Cardiac muscle cell (in vitro differentiated cells and primary cell): Measurements from ENCODE around the gene TRPT1. TPM values are rescaled to one million over a fixed set of nuclear protein-coding genes. Genes with fewer than 3 reads are reported as not detected.

Experiments used
- DNase-seq, 2 donors: peaks; one replicate each; pipeline versions ENCODE4 v3.0.0 to v3.0.0-alpha.2; 2010 to 2017; ENCODE audit warnings: low read depth in 1 of 2, low spot score in 1 of 2
- H3K27ac ChIP-seq: fragments of 200-600 bp; sonication (generic); 2 replicates; pipeline ENCODE4 v1.5.1; 2016
- H3K27me3 ChIP-seq: fragments of 200-600 bp; sonication (generic); 2 replicates; pipeline ENCODE4 v1.6.0; 2016; ENCODE audit warnings: control low read depth
- H3K36me3 ChIP-seq: fragments of 200-600 bp; sonication (generic); 2 replicates; pipeline ENCODE4 v1.5.1; 2016; ENCODE audit warnings: control low read depth
- H3K4me1 ChIP-seq: fragments of 200-600 bp; sonication (generic); 2 replicates; pipeline ENCODE4 v1.8.1; 2017; ENCODE audit warnings: low read depth, mild to moderate bottlenecking, mixed run types
- H3K4me3 ChIP-seq: fragments of 200-600 bp; sonication (generic); 2 replicates; pipeline ENCODE4 v1.5.1; 2016; ENCODE audit warnings: mild to moderate bottlenecking
- H3K9me3 ChIP-seq: fragments of 200-600 bp; sonication (generic); 2 replicates; pipeline ENCODE4 v1.5.1; 2017; ENCODE audit warnings: low read depth, mild to moderate bottlenecking, control low read depth
- polyA plus RNA-seq: library from polyadenylated mRNA; unstranded; fragments of >200 nt; fragmentation: Nextera tagmentation; extraction: Ambion mirVana; gene quantifications from 2 replicates; pipeline ENCODE4 v1.2.1, GENCODE V29; 2016
- total RNA-seq: library from RNA; depleted of rRNA; stranded (reverse); fragments of >200 nt; gene quantifications from 2 replicates; pipeline ENCODE4 v1.2.3, GENCODE V29; 2016
- TF ChIP-seq, protein P1 (sequence below): IDR thresholded peaks from 2 replicates; pipeline ENCODE4 v1.5.1; 2012; ENCODE audit warnings: low read depth, mild to moderate bottlenecking, low read length

Gene TRPT1
- total and polyA plus RNA-seq, 2 experiments from 2014 or later: 117 to 161 TPM

DNA sequence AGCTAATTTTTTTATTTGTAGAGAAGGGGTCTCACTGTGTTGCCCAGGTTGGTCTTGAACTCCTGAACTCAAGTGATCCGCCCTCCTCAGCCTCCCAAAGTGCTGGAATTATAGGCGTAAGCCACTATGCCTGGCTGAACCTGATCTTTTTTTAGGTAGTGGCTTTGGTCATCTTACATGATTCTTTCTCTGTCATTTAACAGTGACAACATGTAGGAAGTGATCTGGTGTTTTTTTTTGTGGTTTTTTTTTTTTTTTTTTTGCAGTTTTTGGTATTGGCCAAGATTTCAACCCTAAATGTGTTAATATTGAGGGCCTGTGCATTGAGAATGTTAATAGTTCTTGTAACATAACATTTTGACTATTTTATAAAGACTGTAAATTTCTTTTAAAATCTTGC, 27.5 kb downstream of the TRPT1 start:
- H3K36me3 ChIP-seq: peaks cover 80% of the 10 kb centered on the region

DNA sequence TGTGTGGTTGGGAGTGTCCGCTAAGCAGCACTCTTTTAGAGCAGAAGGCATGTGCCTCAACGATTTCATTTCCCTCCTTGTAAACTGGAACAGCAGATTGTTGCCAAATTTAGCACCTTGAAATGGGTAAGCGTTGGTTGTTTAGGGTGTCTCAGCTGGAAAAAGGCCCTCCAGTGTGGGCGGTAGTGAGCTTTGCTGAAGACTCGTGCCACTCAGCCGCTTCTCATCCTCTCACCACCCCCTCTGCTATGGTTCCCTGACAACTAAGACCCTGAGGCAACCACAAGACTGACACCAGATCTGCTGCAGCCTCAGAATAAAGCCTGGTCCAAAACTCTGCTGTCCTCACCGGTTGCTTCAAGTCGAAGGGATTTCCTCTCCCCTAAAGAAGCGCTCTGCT, 29.4 kb downstream of the TRPT1 start:
- Histone ChIP-seq H3K4me3 (no peak overlapping the region), H3K4me1 (no peaks in the 10 kb centered on the region), H3K9me3 (no peaks in the 10 kb centered on the region), H3K27ac (no peak overlapping the region), H3K27me3 (no peaks in the 10 kb centered on the region), H3K36me3 (peaks cover 72% of the 10 kb centered on the region)
- TF ChIP-seq, protein P1, sequence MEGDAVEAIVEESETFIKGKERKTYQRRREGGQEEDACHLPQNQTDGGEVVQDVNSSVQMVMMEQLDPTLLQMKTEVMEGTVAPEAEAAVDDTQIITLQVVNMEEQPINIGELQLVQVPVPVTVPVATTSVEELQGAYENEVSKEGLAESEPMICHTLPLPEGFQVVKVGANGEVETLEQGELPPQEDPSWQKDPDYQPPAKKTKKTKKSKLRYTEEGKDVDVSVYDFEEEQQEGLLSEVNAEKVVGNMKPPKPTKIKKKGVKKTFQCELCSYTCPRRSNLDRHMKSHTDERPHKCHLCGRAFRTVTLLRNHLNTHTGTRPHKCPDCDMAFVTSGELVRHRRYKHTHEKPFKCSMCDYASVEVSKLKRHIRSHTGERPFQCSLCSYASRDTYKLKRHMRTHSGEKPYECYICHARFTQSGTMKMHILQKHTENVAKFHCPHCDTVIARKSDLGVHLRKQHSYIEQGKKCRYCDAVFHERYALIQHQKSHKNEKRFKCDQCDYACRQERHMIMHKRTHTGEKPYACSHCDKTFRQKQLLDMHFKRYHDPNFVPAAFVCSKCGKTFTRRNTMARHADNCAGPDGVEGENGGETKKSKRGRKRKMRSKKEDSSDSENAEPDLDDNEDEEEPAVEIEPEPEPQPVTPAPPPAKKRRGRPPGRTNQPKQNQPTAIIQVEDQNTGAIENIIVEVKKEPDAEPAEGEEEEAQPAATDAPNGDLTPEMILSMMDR: no peak
- DNase-seq: no peak

More for the DNA sequence above, 27.5 kb downstream of the TRPT1 start:
- no peak overlapping the region for H3K4me3 ChIP-seq
- no peak overlapping the region for H3K27ac ChIP-seq
- DNase-seq: no peak
- TF ChIP-seq, protein P1: no peak
- H3K4me1 ChIP-seq: no peaks in the 10 kb centered on the region
- H3K27me3 ChIP-seq: no peaks in the 10 kb centered on the region
- H3K9me3 ChIP-seq: no peaks in the 10 kb centered on the region

DNA sequence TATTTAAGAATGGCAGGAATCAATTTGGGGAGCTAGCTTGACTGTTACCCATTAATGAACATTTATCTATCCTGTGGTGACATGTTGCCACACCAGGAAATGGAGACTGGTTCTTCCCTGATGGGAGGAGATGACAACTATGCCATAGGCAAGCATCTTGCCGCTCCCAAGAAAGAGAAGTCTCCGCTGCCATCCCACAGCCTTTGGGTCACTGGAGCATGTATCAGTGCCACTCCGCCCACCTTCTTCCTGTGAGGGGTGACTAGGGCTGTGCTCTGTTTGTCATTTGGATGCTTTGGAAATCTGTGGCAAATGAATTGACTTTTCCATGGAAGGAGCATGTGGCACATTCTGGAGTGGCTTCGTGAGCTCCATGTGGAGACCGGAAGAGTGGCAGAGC, 33.6 kb downstream of the TRPT1 start:
- TF ChIP-seq, protein P1: no peak
- Histone ChIP-seq H3K4me3 (no peak overlapping the region), H3K36me3 (peaks cover 40% of the 10 kb centered on the region), H3K27me3 (no peaks in the 10 kb centered on the region), H3K27ac (no peak overlapping the region), H3K4me1 (peaks cover 9% of the 10 kb centered on the region), H3K9me3 (no peaks in the 10 kb centered on the region)
- DNase-seq: no peak

DNA sequence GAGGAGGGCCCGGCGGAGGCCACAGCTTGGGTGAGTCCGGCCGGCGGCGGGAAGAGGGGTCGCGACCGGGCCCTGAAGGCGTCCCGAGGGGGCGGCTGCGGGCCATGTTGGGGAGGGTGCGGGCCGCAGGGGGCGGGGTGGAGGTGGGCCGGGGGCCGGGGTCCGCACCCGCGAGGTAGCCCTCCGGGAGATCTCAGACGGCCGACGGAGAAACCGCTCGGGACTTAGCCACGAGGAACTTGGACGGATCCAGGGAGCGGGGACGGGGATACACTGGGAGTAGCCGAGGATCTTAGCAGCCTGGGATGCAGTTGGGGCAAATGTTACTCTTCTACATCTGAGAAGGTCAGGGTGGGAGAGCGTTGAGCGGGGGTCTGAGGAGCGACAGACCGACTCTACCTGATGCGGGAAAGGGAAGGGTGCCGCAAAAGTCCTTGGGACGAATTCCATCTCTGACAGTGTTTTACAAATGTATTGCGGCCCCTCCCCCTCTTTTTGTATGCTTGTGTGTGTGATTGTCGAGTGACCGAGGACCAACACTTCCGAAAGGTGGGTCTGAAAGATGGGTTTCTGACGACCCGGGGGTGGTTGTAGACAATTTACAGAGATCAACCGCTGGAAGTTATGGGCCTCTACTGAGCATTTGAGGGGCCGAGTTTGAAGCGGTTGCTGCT, 39.4 kb downstream of the TRPT1 start:
- no peak overlapping the region for H3K27ac ChIP-seq
- TF ChIP-seq, protein P1: no peak

DNA sequence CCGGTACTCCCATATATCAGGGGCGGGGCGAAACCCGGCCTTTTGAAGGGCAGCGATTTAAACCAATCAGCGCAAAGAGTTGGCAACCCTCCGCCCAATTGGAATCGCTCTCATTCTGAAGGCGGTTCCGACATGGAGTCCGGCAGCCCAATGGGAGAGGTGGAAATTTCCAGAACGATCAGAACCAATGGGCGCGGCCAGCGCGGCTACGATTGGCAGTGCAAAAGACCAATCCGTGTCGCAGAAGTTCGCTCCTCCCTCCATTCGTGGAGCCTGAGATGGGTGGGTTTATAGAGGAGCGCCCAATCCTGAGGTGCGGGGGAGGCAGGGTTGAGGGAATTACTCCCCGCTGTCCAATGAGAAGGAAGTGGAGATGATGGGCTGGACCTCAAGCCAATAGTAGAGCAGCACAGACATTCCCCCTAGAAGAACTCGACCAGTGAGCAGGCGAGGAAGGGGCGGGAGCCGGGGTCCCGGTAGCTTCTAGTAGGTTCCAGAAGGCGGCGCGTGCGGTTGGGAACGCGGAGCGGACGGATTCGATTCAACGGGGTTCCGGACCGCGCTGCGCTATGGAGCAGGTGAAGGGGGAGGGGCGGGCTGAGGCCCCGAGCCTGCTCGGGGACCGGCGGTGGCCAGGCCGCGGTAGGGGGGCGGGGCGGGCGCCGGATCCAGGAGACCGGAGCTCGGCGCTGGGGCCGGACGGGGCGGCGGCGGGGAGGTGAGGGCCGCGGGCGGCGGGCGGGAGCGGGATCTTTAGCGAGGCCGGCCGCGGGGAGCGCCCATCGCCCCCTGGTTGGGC, 40.1 kb downstream of the TRPT1 start, which contains the start of gene STIP1:
Gene STIP1, plus strand, starts transcription at position 479 of the 799 bp plus-strand sequence. Its CDS starts 91 bp downstream, at position 570.
- TF ChIP-seq, protein P1: peak; percentile 48
- Histone ChIP-seq H3K36me3 (no peaks in the 10 kb centered on the region), H3K27me3 (no peaks in the 10 kb centered on the region), H3K27ac (peak within 1 kb of the TSS; percentile 93), H3K4me1 (peaks cover 20% of the 10 kb centered on the region), H3K4me3 (peak within 1 kb of the TSS; percentile 45), H3K9me3 (no peaks in the 10 kb centered on the region)
- peak; percentile 100 for DNase-seq

More for the DNA sequence above, 39.4 kb downstream of the TRPT1 start:
- no peaks in the 10 kb centered on the region for H3K9me3 ChIP-seq
- peak in 1 of 2 donors; percentile 28 for DNase-seq
- no peaks in the 10 kb centered on the region for H3K27me3 ChIP-seq
- H3K36me3 ChIP-seq: no peaks in the 10 kb centered on the region
- no peak overlapping the region for H3K4me3 ChIP-seq
- H3K4me1 ChIP-seq: peaks cover 14% of the 10 kb centered on the region
